HFF-Myc (cell line): ENCODE results near the gene PDXK.
A peak's percentile ranks its signal among the peaks of the same experiment; 100 is the strongest.

Experiments
- DNase-seq: peaks from one replicate; pipeline ENCODE4 v3.0.0-alpha.2; 2011; ENCODE audit warnings: low read depth; ENCODE audit errors: extremely low read depth
- H3K4me3 ChIP-seq: replicated peaks from 2 replicates; pipeline ENCODE4 v1.5.1; 2011; ENCODE audit warnings: low read depth, mild to moderate bottlenecking, control low read depth, low read length
- TF ChIP-seq, protein P1 (sequence below): IDR thresholded peaks from 2 replicates; pipeline ENCODE4 v1.5.1; 2012; ENCODE audit warnings: mild to moderate bottlenecking, low read depth, low read length, control low read depth; ENCODE audit errors: missing control alignments

The PDXK gene

GRCh38 chr21:43786300-43786806 lies 67.4 kb downstream of the PDXK start:
- TF ChIP-seq, protein P1, sequence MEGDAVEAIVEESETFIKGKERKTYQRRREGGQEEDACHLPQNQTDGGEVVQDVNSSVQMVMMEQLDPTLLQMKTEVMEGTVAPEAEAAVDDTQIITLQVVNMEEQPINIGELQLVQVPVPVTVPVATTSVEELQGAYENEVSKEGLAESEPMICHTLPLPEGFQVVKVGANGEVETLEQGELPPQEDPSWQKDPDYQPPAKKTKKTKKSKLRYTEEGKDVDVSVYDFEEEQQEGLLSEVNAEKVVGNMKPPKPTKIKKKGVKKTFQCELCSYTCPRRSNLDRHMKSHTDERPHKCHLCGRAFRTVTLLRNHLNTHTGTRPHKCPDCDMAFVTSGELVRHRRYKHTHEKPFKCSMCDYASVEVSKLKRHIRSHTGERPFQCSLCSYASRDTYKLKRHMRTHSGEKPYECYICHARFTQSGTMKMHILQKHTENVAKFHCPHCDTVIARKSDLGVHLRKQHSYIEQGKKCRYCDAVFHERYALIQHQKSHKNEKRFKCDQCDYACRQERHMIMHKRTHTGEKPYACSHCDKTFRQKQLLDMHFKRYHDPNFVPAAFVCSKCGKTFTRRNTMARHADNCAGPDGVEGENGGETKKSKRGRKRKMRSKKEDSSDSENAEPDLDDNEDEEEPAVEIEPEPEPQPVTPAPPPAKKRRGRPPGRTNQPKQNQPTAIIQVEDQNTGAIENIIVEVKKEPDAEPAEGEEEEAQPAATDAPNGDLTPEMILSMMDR = no peak
- DNase-seq = no peak
- no peak overlapping the region for H3K4me3 ChIP-seq

- TF ChIP-seq, protein P1 = no peak
- no peak for DNase-seq
- H3K4me3 ChIP-seq = no peak overlapping the region
Measured at GRCh38 chr21:43786807-43787440, 68.0 kb downstream of the PDXK start.

GRCh38 chr21:43789276-43790009 lies 70.5 kb downstream of the PDXK start, which contains the start of gene RRP1:
Gene RRP1, plus strand, starts transcription at chr21:43789577. Its CDS starts 53 bp downstream, at chr21:43789630.
- H3K4me3 ChIP-seq = peak within 1 kb of the TSS; percentile 99
- DNase-seq = peak; percentile 36
- TF ChIP-seq, protein P1 = peak; percentile 78

DNA sequence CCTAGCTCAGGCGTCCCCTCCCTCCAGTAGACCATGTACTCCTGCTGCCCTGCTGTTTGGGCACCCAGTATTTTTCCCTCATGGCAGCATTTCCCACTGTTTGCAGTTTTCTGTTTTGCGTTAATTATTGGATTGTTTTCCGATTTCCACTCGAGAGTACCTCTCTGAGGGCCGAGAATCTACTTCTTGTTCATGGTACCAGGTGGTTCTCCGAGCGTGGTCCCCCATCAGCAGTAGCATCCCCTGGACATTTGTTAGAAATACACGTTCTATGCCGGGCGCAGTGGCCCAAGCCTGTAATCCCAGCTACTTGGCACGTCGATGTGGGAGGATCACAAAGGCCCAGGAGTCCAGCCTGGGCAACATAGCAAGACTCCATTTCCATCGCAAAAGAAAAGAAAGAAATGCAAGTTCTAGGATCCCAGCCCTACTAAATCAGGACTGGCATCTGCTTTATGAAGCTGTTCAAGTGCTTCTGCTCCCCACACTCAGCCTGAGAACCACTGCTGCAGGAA lies 71.1 kb downstream of the PDXK start:
- H3K4me3 ChIP-seq = peak overlapping the region; percentile 99
- DNase-seq = no peak
- TF ChIP-seq, protein P1 = no peak

DNA sequence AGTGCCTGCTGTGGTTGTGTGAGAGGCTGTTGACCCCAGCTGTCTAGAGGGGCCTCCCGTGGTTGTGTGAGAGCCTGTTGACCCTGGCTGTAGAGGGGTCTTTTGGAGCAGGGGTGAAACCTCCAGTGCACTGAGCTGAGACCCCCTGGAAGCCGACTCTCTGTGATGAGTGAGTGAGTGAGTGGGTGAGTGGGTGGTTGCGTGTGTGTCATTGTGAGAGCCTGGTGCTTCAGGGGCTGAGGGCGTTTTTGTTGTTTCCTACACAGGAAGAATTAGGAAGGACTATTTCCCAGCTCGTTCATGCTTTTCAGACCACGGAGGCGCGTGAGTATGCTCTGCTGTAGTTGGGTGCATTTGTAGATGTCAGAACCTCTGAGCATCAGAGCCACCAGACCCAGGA lies 73.5 kb downstream of the PDXK start:
- TF ChIP-seq, protein P1 = no peak
- DNase-seq = no peak

GRCh38 chr21:43793243-43793642 lies 74.3 kb downstream of the PDXK start:
- no peak overlapping the region for H3K4me3 ChIP-seq
- no peak for DNase-seq
- TF ChIP-seq, protein P1 = no peak

More for the DNA sequence above, 73.5 kb downstream of the PDXK start:
- H3K4me3 ChIP-seq = no peak overlapping the region
